DOHH2 (cell line): ENCODE results near the gene ARHGEF4.

Experiments
- EZH2phosphoT487 ChIP-seq: fragments of 200-600 bp; sonication (generic); IDR thresholded peaks from 2 replicates; pipeline ENCODE4 v1.6.1; 2017; ENCODE audit warnings: borderline replicate concordance, mild to moderate bottlenecking, antibody characterized with exemption, low read length, moderate library complexity, mixed read lengths
- TF ChIP-seq, protein P1 (sequence below): fragments of 200-600 bp; sonication (generic); IDR thresholded peaks from one replicate; pipeline ENCODE4 v1.5.1; 2014; ENCODE audit warnings: antibody characterized with exemption, mild to moderate bottlenecking, low read depth, low read length; ENCODE audit not compliant: poor library complexity, severe bottlenecking

DNA sequence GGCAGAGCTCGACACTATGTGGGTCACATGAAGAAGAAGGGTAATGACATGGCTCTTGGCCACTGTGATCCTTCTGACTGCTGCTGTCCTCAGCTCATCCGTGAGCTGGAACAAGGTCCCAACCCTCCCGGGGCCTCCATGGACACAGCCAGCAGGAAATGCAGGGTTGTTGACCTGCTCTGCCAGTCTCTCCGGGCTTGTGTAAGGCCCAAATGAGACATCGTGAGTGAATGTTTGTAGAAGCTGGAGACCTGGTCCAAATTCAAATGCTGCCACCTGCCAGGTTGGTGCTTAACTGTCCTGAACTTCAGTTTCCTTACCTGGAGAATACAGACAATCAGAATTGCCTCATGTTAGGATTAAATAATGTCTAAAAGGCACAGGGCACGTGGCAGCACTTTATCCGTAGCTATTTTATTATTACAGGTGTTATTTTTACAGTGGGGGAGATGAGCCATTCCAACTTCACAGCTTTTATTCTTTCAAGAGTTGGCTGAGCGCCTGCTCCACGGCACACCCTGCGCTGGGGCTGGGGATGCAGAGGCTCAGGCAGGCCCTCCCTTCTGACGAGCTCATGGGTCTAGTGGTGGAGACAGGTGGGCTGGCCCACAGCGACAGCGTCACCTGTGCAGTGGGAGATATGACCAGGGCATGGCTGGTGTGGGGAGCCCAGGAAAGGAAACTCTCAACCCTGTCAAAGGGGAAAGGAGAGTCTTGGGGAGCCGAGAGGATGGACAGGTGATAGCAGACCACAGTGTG, 15.1 kb downstream of the ARHGEF4 start:
- TF ChIP-seq, protein P1, sequence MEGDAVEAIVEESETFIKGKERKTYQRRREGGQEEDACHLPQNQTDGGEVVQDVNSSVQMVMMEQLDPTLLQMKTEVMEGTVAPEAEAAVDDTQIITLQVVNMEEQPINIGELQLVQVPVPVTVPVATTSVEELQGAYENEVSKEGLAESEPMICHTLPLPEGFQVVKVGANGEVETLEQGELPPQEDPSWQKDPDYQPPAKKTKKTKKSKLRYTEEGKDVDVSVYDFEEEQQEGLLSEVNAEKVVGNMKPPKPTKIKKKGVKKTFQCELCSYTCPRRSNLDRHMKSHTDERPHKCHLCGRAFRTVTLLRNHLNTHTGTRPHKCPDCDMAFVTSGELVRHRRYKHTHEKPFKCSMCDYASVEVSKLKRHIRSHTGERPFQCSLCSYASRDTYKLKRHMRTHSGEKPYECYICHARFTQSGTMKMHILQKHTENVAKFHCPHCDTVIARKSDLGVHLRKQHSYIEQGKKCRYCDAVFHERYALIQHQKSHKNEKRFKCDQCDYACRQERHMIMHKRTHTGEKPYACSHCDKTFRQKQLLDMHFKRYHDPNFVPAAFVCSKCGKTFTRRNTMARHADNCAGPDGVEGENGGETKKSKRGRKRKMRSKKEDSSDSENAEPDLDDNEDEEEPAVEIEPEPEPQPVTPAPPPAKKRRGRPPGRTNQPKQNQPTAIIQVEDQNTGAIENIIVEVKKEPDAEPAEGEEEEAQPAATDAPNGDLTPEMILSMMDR: no peak
- no peak for TF ChIP-seq EZH2phosphoT487
